PC-9 (cell line): ENCODE measurements around the gene GLIPR2.

Experiments
- CTCF ChIP-seq: fragments of 200-600 bp; sonication (generic); conservative IDR thresholded peaks from 2 replicates; pipeline ENCODE4 v1.6.1; 2017; ENCODE audit warnings: mixed run types, antibody characterized with exemption, mild to moderate bottlenecking, moderate library complexity
- EZH2 ChIP-seq: fragments of 200-600 bp; sonication (generic); IDR thresholded peaks from 2 replicates; pipeline ENCODE4 v1.8.0; 2017; ENCODE audit warnings: antibody characterized with exemption, low read depth

DNA sequence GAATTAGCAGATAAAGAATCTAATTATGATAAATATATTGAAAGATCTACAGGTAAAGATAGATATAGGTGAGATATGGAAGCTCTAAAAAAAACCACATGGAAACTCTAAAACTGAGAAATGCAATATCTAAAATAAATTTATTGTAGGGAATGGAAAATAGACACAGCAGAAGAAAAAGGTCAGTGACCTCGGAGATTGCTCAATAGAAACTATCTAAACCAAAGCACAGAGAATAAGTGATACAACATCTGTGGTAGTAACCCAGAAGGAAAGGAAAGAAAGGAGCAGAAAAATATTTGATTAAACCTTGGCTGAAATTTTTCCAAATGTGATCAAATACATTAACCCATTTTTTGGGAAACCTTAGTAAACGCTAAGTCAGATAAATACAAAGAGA, 43.1 kb upstream of the GLIPR2 start:
- TF ChIP-seq CTCF (no peak), EZH2 (no peak)
